Stimulated activated CD4-positive, alpha-beta T cell treated with anti-CD3 and anti-CD28 coated beads, Interleukin-15, amount 100 ng/mL, for 1 hour (primary cell): ENCODE results near the gene HOXD4.
A peak's percentile ranks its signal among the peaks of the same experiment; 100 is the strongest.

Experiments used
- DNase-seq, 2 donors: peaks; one replicate each; pipeline ENCODE4 v3.0.0-alpha.2; 2020; ENCODE audit warnings: low read depth in 1 of 2, low spot score in 1 of 2

HOXD4 gene

GRCh38 chr2:176126929-176127773 is 24.2 kb upstream of the HOXD4 start:
- DNase-seq, result peak; percentile 21 to 47

DNA sequence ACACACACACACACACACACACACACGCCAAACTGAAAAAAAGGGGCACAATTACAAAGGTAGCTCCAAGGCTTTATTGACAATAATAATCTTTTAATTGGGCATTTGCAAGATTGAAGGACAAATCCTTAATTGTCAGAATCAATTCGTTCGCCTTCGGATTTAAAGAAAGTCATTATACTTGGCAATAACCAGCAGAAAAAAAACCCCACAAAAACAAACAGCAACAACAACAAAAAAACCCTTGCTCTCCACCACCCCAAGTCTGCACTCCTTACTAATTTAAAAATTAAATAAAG is 23.6 kb upstream of the HOXD4 start:
- no peak for DNase-seq

- DNase-seq, result no peak
These were observed 23.0 kb upstream of the HOXD4 start for GRCh38 chr2:176128172-176128981.

- no peak for DNase-seq
These were observed 22.2 kb upstream of the HOXD4 start, which contains the start of gene HOXD8 for GRCh38 chr2:176128982-176129796. TSS of gene HOXD8 (plus strand) at chr2:176129705. CDS start at chr2:176130367, 662 bp downstream.

DNA sequence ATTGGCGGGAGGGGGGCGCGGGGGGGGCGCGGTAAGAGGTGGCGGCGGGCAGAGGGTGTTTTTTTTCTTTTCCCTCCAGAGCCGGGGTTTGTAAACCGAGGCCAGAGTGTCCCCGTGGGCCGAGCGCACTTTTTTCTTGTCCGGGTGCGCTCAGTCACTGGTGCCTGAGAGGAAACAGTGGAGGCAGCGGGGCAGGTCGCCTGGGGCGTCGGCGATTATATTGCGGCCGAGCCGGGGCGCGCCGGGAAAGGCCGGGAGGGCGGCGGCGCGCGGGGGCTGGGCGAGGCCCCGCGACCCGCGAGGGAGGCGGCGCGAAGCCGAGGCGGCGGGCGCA is 21.6 kb upstream of the HOXD4 start:
- no peak for DNase-seq

DNA sequence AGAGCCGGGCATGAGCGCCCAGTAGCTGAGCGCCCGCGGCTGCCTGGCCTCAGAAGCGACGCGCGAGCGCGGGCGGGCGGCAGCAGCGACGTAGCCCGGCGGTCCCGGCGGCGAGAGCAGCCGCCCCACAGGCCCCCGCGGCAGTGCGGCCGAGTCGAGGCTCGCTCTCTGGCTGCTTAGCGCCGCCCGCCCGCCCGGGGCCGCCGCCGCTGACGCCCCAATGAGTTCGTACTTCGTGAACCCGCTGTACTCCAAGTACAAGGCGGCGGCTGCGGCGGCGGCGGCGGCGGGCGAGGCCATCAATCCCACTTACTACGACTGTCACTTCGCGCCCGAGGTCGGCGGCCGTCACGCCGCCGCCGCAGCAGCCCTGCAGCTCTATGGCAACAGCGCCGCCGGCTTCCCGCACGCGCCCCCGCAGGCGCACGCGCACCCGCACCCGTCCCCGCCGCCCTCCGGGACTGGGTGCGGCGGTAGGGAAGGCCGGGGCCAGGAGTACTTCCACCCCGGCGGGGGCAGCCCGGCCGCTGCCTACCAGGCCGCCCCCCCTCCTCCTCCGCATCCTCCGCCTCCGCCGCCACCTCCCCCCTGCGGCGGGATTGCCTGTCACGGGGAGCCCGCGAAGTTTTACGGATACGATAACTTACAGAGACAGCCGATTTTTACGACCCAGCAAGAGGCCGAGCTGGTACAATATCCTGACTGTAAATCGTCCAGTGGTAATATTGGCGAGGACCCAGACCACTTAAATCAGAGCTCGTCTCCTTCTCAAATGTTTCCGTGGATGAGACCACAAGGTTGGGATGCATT is 21.0 kb upstream of the HOXD4 start:
- no peak for DNase-seq

DNA sequence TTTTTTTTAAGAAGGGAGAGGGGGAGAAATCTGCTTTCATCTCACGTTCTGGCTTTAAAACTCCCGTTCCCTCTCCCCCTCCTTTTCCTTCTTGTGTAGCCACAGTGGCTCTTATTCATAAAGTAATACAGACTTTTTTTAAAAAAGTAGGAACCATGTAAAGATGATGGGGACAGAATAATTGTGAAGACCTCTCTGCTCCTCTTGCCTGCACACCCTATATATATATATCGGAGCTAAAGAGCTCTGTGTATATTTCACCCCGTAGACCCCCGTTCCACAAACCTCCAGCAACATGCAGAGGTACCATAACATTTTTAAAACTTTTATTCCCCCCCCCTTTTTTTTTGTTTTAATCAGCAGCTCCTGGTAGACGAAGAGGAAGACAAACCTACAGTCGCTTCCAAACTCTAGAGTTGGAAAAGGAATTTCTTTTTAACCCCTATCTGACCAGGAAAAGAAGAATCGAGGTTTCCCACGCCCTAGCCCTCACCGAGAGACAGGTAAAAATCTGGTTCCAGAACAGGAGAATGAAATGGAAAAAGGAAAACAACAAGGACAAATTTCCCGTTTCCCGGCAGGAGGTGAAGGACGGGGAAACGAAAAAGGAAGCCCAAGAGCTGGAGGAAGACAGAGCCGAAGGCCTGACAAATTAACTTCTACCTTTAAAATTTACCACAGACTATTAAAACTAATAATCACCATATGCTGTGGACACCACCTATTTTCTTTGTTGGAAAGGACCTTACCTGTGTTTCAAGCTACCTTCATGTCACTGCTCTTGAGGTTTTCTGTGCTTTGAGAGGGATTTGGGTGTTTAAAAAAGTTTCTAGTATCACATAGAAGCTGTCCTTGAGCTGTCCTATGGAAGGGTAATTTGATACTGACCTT is 20.1 kb upstream of the HOXD4 start:
- DNase-seq, result no peak

- DNase-seq, result no peak
These were observed 19.5 kb upstream of the HOXD4 start for GRCh38 chr2:176131848-176132158.

- no peak for DNase-seq
These were observed 18.9 kb upstream of the HOXD4 start for GRCh38 chr2:176132205-176133171.

GRCh38 chr2:176133389-176133788 is 18.0 kb upstream of the HOXD4 start:
- no peak for DNase-seq

DNA sequence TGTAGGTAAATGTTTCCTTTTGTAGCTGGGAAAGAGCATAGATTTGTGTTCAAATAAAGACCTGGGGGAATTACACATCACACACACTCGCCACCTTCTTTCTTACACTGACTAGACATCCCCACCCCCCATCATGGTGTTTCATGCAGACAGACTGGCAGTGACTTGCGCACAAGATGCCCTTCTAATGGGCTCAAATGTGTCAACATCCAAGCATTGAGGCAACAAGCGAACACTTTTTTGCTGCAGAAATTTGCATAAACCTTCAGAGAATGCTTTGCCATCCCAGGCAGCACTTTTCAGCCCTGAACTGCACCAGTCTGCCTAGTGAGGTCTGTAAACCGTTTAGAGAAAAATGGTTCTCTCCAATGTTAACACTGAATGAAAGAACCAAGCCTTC is 17.3 kb upstream of the HOXD4 start:
- no peak for DNase-seq

DNA sequence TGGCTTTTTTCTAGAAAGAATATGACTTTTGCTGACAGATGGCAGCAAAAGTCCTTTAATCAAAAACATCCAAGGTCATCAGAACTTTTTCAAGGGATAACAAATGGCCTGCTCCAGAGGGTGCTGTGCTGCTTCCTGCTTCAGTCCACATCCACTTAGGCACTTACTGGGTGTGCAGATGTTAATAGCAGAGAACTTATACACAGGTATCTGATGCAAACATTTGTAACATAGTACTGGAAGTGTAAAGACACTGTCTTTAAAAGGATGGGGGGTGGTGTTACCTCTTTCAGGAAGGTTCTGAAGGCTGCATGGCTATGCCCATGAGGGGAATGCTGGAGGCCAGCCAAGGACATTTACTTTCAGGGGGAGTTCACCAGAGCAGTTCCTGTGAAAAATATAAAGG is 16.3 kb upstream of the HOXD4 start:
- no peak for DNase-seq

GRCh38 chr2:176136374-176137251 is 14.7 kb upstream of the HOXD4 start:
- no peak for DNase-seq

DNA sequence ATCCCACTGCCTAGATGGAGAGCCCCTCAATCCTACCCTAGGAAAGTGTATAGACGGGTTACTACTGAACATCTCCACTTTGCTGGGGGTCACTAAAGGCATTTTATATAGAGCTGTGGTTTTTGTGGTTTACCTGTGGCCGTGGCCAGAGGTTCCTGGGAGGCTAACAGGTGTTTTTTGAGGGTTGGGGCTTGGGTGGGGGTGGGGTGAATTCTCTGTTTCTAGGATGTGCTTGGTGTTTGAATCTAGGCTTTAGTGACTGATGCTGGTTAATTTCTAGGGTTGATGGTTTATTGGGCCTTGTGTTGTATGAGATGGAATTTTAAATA is 14.1 kb upstream of the HOXD4 start:
- no peak for DNase-seq

- no peak for DNase-seq
These were observed 13.4 kb upstream of the HOXD4 start for GRCh38 chr2:176137906-176138305.

DNA sequence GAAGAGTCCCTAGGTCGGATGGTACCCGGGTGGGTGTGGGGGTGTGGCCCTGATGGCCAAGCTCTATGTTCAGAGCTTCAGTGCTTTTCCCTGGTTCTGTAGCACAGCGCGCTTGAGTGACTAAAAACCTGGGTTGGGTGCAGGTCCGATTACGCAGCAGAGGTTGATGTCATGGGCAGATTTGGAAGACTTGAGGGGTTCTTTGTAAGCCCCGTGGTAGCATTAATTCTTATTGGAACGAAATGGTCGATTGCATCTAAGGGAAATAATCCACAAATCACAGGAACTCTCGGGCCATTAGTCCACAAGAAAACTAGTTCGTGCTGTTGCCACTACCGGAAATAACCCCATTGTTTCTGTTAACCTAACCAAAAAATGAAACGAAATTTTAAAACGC is 12.8 kb upstream of the HOXD4 start:
- no peak for DNase-seq

- no peak for DNase-seq
These were observed 12.3 kb upstream of the HOXD4 start for GRCh38 chr2:176138923-176139660.
